ENCODE data around the gene UBE2G1. TPM values are rescaled to one million over a fixed set of nuclear protein-coding genes. Genes with fewer than 3 reads are reported as not detected.

Gene UBE2G1
- polyA plus RNA-seq, 1 donor (not counting 4 experiments of a cell fraction or from before 2014, with no cell fraction given) = 86.2 TPM

GRCh38 chr17:4287710-4288109, 78.8 kb downstream of the UBE2G1 start:
- no peak overlapping the region for H3K4me2 ChIP-seq (ENCODE audit: control insufficient read depth, extremely low read depth, insufficient read depth, low read depth, low read length)
- no peaks in the 10 kb centered on the region for H3K4me1 ChIP-seq (ENCODE audit: control insufficient read depth, extremely low read depth, insufficient read depth, low read length)
- TF ChIP-seq EZH2 (IDR thresholded peaks at IDR 0.05; ENCODE audit: low read length) = no peak
- TF ChIP-seq CTCF (optimal IDR thresholded peaks at IDR 0.05 in 1 of 3, IDR thresholded peaks at IDR 0.05 in 1 of 3, conservative IDR thresholded peaks at IDR 0.05 in 1 of 3; ENCODE audit: extremely low read depth in 1 of 3, insufficient read depth in 2 of 3, low read length in 3 of 3) = no peak
- no peak overlapping the region for H3K27ac ChIP-seq (ENCODE audit: control insufficient read depth, insufficient read depth, low read length)
- H3K36me3 ChIP-seq (ENCODE audit: control insufficient read depth in 2 of 2, extremely low read depth in 1 of 2, insufficient read depth in 2 of 2, low read length in 2 of 2) = peaks cover 6 to 16% of the 10 kb centered on the region in 2 experiments
- H3K9me1 ChIP-seq (ENCODE audit: control insufficient read depth, extremely low read depth, insufficient read depth, low read length) = no peaks in the 10 kb centered on the region
- FAIRE-seq = no peak
- no peaks in the 10 kb centered on the region for H3K27me3 ChIP-seq (ENCODE audit: control insufficient read depth, extremely low read depth, insufficient read depth, low read length)
- dilution Hi-C loops (cut with MboI; ENCODE audit: extremely low pct_ligation_motif_present, low sequenced_read_pairs) = no loop called here
- H2AFZ ChIP-seq (ENCODE audit: control insufficient read depth, low read length) = no peak overlapping the region
- no peak overlapping the region for H3K9ac ChIP-seq (ENCODE audit: control insufficient read depth, extremely low read depth, insufficient read depth, low read length)
- peaks cover 29% of the 10 kb centered on the region for H3K79me2 ChIP-seq (ENCODE audit: control insufficient read depth, insufficient read depth, low read length)
- DNase-seq (ENCODE audit: low read depth, low spot score) = no peak
- no peaks in the 10 kb centered on the region for H3K9me3 ChIP-seq (ENCODE audit: control insufficient read depth, low read depth, low read length)
- no peaks in the 10 kb centered on the region for H4K20me1 ChIP-seq (ENCODE audit: control insufficient read depth, extremely low read depth, insufficient read depth, low read length)
- H3K4me3 ChIP-seq (ENCODE audit: control insufficient read depth in 2 of 3, extremely low read depth in 1 of 3, insufficient read depth in 2 of 3, low read depth in 1 of 3, low read length in 3 of 3) = no peak overlapping the region

- Histone ChIP-seq H4K20me1 (ENCODE audit: control insufficient read depth, extremely low read depth, insufficient read depth, low read length) (peaks cover 2% of the 10 kb centered on the region), H2AFZ (ENCODE audit: control insufficient read depth, low read length) (no peak overlapping the region), H3K9ac (ENCODE audit: control insufficient read depth, extremely low read depth, insufficient read depth, low read length) (no peak overlapping the region), H3K9me3 (ENCODE audit: control insufficient read depth, low read depth, low read length) (no peaks in the 10 kb centered on the region), H3K4me1 (ENCODE audit: control insufficient read depth, extremely low read depth, insufficient read depth, low read length) (no peaks in the 10 kb centered on the region), H3K4me2 (ENCODE audit: control insufficient read depth, extremely low read depth, insufficient read depth, low read depth, low read length) (no peak overlapping the region), H3K27ac (ENCODE audit: control insufficient read depth, insufficient read depth, low read length) (no peak overlapping the region), H3K79me2 (ENCODE audit: control insufficient read depth, insufficient read depth, low read length) (peaks cover 51% of the 10 kb centered on the region), H3K36me3 (ENCODE audit: control insufficient read depth in 2 of 2, extremely low read depth in 1 of 2, insufficient read depth in 2 of 2, low read length in 2 of 2) (peaks cover 9 to 27% of the 10 kb centered on the region in 2 experiments), H3K4me3 (ENCODE audit: control insufficient read depth in 2 of 3, extremely low read depth in 1 of 3, insufficient read depth in 2 of 3, low read depth in 1 of 3, low read length in 3 of 3) (no peak overlapping the region), H3K27me3 (ENCODE audit: control insufficient read depth, extremely low read depth, insufficient read depth, low read length) (no peaks in the 10 kb centered on the region), H3K9me1 (ENCODE audit: control insufficient read depth, extremely low read depth, insufficient read depth, low read length) (peaks cover 2% of the 10 kb centered on the region)
- dilution Hi-C loops (cut with MboI; ENCODE audit: extremely low pct_ligation_motif_present, low sequenced_read_pairs) = no loop called here
- FAIRE-seq = no peak
- TF ChIP-seq CTCF (optimal IDR thresholded peaks at IDR 0.05 in 1 of 3, IDR thresholded peaks at IDR 0.05 in 1 of 3, conservative IDR thresholded peaks at IDR 0.05 in 1 of 3; ENCODE audit: extremely low read depth in 1 of 3, insufficient read depth in 2 of 3, low read length in 3 of 3) (no peak), EZH2 (IDR thresholded peaks at IDR 0.05; ENCODE audit: low read length) (no peak)
- no peak for DNase-seq (ENCODE audit: low read depth, low spot score)
Observed at GRCh38 chr17:4276514-4276913, 90.0 kb downstream of the UBE2G1 start.
